Ascending aorta (tissue), 2 donors: ENCODE data around the gene CPXM2. TPM values are rescaled to one million over a fixed set of nuclear protein-coding genes. Genes with fewer than 3 reads are reported as not detected.
A peak's percentile ranks its signal among the peaks of the same experiment; 100 is the strongest.

Experiments
- DNase-seq, 2 donors: peaks; one replicate each; pipeline ENCODE4 v3.0.0-alpha.2; 2019; ENCODE audit warnings: low spot score in 2 of 2
- H3K27ac ChIP-seq, 2 donors: fragments of 200-600 bp; sonication (generic); one replicate each; pipeline ENCODE4 v1.5.1; 2016 to 2017; ENCODE audit warnings: mild to moderate bottlenecking in 1 of 2
- H3K27me3 ChIP-seq: fragments of 200-600 bp; sonication (generic); one replicate; pipeline ENCODE4 v1.5.1; 2017
- H3K36me3 ChIP-seq, 2 donors: fragments of 200-600 bp; sonication (generic); one replicate each; pipeline ENCODE4 v1.5.1; 2016
- H3K4me1 ChIP-seq, 2 donors: fragments of 200-600 bp; sonication (generic); one replicate each; pipeline ENCODE4 v1.5.1; 2016 to 2017; ENCODE audit warnings: mild to moderate bottlenecking in 1 of 2
- H3K4me3 ChIP-seq, 2 donors: fragments of 200-600 bp; sonication (generic); one replicate each; pipeline ENCODE4 v1.5.1; 2016 to 2017; ENCODE audit warnings: mild to moderate bottlenecking in 1 of 2
- H3K9me3 ChIP-seq, 2 donors: fragments of 200-600 bp; sonication (generic); one replicate each; pipeline ENCODE4 v1.5.1; 2016
- CTCF ChIP-seq, 3 experiments: fragments of 200-600 bp in 2 of 3; fragments of 450-650 bp in 1 of 3; sonication (generic) in 2 of 3; IDR thresholded peaks; one replicate each; pipeline ENCODE4 v1.5.1; 2016 to 2019; ENCODE audit warnings: antibody characterized with exemption in 3 of 3, mild to moderate bottlenecking in 1 of 3, moderate library complexity in 1 of 3
- intact Hi-C: fragments of 100-400 bp; cut with DNase I; formaldehyde crosslinking; loops from one replicate; pipeline ENCODE4 v1.15.1; 2023
- total RNA-seq: library from RNA; depleted of rRNA; stranded (reverse); fragments of >200 nt; gene quantifications from one replicate; pipeline ENCODE4 v1.1.0, GENCODE V29; 2016

The CPXM2 gene
- total RNA-seq, 1 donor from 2014 or later = 125 TPM

- peaks cover 0 to 17% of the 10 kb centered on the region in 2 donors for H3K4me1 ChIP-seq
- no peaks in the 10 kb centered on the region for H3K27me3 ChIP-seq
- no peaks in the 10 kb centered on the region for H3K36me3 ChIP-seq
- intact Hi-C loops = no loop called here
- H3K27ac ChIP-seq = peak overlapping the region in 1 of 2 donors; percentile 31
- TF ChIP-seq CTCF (IDR thresholded peaks at IDR 0.05) = no peak
- DNase-seq = peak in 1 of 2 donors; percentile 57
- H3K4me3 ChIP-seq = no peak overlapping the region
- peaks cover 0 to 3% of the 10 kb centered on the region in 2 donors for H3K9me3 ChIP-seq
Observed at GRCh38 chr10:123808906-123809305, 82.7 kb downstream of the CPXM2 start.

DNA sequence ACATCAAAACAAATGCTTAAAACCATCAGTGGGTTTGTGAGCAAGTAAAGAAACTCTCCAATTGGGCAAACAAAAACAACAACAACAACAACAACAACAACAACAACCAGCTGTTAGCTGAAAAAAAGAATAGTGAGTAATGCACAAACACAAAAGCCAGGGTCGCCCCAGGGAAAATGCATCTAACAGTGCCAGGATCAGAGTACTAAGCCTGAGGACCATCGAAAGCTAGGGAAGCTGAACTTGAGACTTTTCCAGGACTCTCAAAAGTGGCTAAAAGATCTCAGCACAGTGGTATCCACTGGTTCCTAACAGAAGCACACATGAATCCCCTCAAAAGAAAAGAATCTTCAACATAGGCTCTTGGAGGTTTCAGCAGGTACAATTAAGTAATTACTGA, 83.3 kb downstream of the CPXM2 start:
- intact Hi-C loops = no loop called here
- H3K4me1 ChIP-seq = peaks cover 0 to 17% of the 10 kb centered on the region in 2 donors
- no peak overlapping the region for H3K4me3 ChIP-seq
- peak overlapping the region; percentile 31 to 44 for H3K27ac ChIP-seq
- H3K9me3 ChIP-seq = peaks cover 0 to 3% of the 10 kb centered on the region in 2 donors
- H3K27me3 ChIP-seq = no peaks in the 10 kb centered on the region
- peak in 1 of 2 donors; percentile 52 for DNase-seq
- H3K36me3 ChIP-seq = no peaks in the 10 kb centered on the region
- TF ChIP-seq CTCF (IDR thresholded peaks at IDR 0.05) = no peak

DNA sequence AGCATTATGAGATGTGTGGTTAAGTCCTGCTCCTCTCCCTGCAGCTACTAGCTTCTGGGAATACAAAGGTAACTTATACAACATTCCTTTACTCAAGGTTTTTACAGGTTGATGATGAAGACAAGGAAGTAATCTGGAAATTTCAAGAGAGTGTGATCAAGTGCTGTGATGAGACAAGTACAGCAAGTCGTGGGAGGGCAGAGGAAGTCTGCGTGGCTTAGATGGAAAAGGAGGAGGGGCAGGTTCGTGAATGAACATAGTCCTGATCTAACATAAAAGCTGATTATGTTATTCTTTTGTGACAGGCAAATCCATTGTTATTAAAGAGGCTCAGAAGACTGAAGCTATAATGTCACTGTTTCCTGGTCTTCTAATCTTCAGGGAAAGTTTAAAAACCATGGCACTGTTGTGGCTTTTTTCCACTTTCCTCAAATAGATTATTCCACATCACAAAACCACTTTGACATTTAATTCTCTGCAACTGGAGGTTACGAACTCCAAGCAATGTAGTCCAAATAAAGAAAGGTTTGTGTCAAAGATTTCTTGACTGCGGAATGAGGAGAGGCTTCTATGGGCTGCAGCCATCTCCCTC, 84.1 kb downstream of the CPXM2 start:
- intact Hi-C loops = no loop called here
- DNase-seq = peak in 1 of 2 donors; percentile 33
- Histone ChIP-seq H3K27ac (peak overlapping the region; percentile 41 to 44), H3K36me3 (no peaks in the 10 kb centered on the region), H3K4me3 (no peak overlapping the region), H3K4me1 (peaks cover 0 to 17% of the 10 kb centered on the region in 2 donors), H3K27me3 (no peaks in the 10 kb centered on the region), H3K9me3 (peaks cover 0 to 3% of the 10 kb centered on the region in 2 donors)
- TF ChIP-seq CTCF (IDR thresholded peaks at IDR 0.05) = no peak

GRCh38 chr10:123804716-123805115, 86.9 kb downstream of the CPXM2 start:
- no peaks in the 10 kb centered on the region for H3K9me3 ChIP-seq
- H3K4me3 ChIP-seq = no peak overlapping the region
- TF ChIP-seq CTCF (IDR thresholded peaks at IDR 0.05) = no peak
- H3K4me1 ChIP-seq = peaks cover 0 to 31% of the 10 kb centered on the region in 2 donors
- no peaks in the 10 kb centered on the region for H3K36me3 ChIP-seq
- H3K27ac ChIP-seq = no peak overlapping the region
- H3K27me3 ChIP-seq = no peaks in the 10 kb centered on the region
- peak in 1 of 2 donors; percentile 33 for DNase-seq
- intact Hi-C loops = loop anchor here (5.0 kb wide), 1 partner anchor 48 kb away; no protein-coding TSS in a partner anchor

DNA sequence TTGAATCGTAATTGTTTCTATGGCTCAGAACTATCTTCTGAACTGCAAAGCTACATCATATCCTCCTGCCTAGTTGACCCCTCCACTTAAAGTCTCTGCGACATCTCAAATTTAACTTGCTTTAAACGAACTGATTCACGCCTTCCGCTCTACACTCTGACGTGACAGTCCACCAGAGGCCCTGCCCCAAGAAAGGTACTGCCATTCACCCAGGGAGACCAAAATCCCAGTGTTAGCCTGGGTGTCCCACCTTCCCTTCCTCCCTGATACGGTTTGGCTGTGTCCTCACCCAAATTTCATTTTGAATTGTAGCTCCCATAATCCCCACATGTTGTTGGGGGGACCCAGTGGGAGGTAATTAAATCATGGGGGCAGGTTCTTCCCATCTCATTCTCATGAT, 90.8 kb downstream of the CPXM2 start:
- DNase-seq = peak in 1 of 2 donors; percentile 50
- H3K27me3 ChIP-seq = no peaks in the 10 kb centered on the region
- H3K36me3 ChIP-seq = peaks cover 18 to 25% of the 10 kb centered on the region in 2 donors
- H3K4me1 ChIP-seq = peaks cover 0 to 21% of the 10 kb centered on the region in 2 donors
- H3K4me3 ChIP-seq = peak overlapping the region in 1 of 2 donors; percentile 16
- no peaks in the 10 kb centered on the region for H3K9me3 ChIP-seq
- no peak for TF ChIP-seq CTCF (IDR thresholded peaks at IDR 0.05)
- peak overlapping the region; percentile 79 to 89 for H3K27ac ChIP-seq
- intact Hi-C loops = loop anchor here (2.0 to 5.0 kb wide), 2 partner anchors 51 to 90 kb away; partner anchors contain the start of gene CPXM2
